ENCODE data around the gene SCARF2. TPM values are rescaled to one million over a fixed set of nuclear protein-coding genes. Genes with fewer than 3 reads are reported as not detected.
"Not testable (repeated sequence)": the region's sequence is repeated elsewhere in the genome, so short reads cannot be mapped to it uniquely, and the experiment has no call there.

The SCARF2 gene
- total RNA-seq, 5 donors from 2014 or later (not counting 1 experiment from before 2014, with no cell fraction given) = 1.6 to 3.1 (median 2.9) TPM

GRCh38 chr22:20409385-20409784, 28.2 kb downstream of the SCARF2 start:
- CTCF ChIA-PET = interaction anchor here in 1 of 2 donors (1.3 kb wide), 1 partner anchor 10 kb away, joined by 9 read pairs; no protein-coding TSS in a partner anchor
- peaks cover 14% of the 10 kb centered on the region for H3K36me3 Mint-ChIP-seq
- WGBS (ENCODE audit: insufficient coverage) = no CpG with 5 or more reads among the region's 3 CpGs
- H3K4me3 Mint-ChIP-seq; H3K27me3 Mint-ChIP-seq; H3K27ac ChIP-seq (ENCODE audit: low read length); H3K4me3 ChIP-seq (ENCODE audit: control insufficient read depth in 1 of 2, extremely low read depth in 1 of 2, low read length in 1 of 2); POLR2A ChIA-PET; H3K4me1 Mint-ChIP-seq; DNase-seq; H3K9me3 ChIP-seq; ATAC-seq (replicated peaks in 1 of 4); H3K4me1 ChIP-seq (ENCODE audit: control insufficient read depth in 1 of 2, extremely low read depth in 1 of 2, insufficient read depth in 2 of 2, low read length in 2 of 2); H3K27me3 ChIP-seq (replicated peaks in 1 of 2; ENCODE audit: control insufficient read depth in 2 of 2, extremely low read depth in 1 of 2, insufficient read depth in 2 of 2, low read length in 1 of 2); H3K9me3 Mint-ChIP-seq; H3K27ac Mint-ChIP-seq: not testable (repeated sequence)
- peaks cover 7 to 25% of the 10 kb centered on the region in 2 donors for H3K36me3 ChIP-seq (ENCODE audit: control insufficient read depth in 2 of 2, extremely low read depth in 1 of 2, insufficient read depth in 1 of 2, low read length in 1 of 2)

- no peak for ATAC-seq (replicated peaks in 1 of 4)
- peaks cover 7 to 25% of the 10 kb centered on the region in 2 donors for H3K36me3 ChIP-seq (ENCODE audit: control insufficient read depth in 2 of 2, extremely low read depth in 1 of 2, insufficient read depth in 1 of 2, low read length in 1 of 2)
- no peaks in the 10 kb centered on the region for H3K9me3 ChIP-seq
- no peak overlapping the region for H3K4me3 Mint-ChIP-seq
- ChIA-PET CTCF (interaction anchor here in 1 of 2 donors (0.6 to 1.3 kb wide), 2 partner anchors 10 to 287 kb away, joined by 3 to 9 read pairs; no protein-coding TSS in a partner anchor), POLR2A (no interaction called here)
- peaks cover 15% of the 10 kb centered on the region for H3K36me3 Mint-ChIP-seq
- no peak overlapping the region for H3K27ac ChIP-seq (ENCODE audit: low read length)
- H3K4me1 Mint-ChIP-seq = peaks cover under 1 to 2% (median 2%) of the 10 kb centered on the region in 3 donors
- no peak overlapping the region for H3K4me3 ChIP-seq (ENCODE audit: control insufficient read depth in 1 of 2, extremely low read depth in 1 of 2, low read length in 1 of 2)
- H3K27ac Mint-ChIP-seq = no peak overlapping the region
- H3K27me3 Mint-ChIP-seq = no peaks in the 10 kb centered on the region
- H3K9me3 Mint-ChIP-seq = no peaks in the 10 kb centered on the region
- H3K27me3 ChIP-seq (replicated peaks in 1 of 2; ENCODE audit: control insufficient read depth in 2 of 2, extremely low read depth in 1 of 2, insufficient read depth in 2 of 2, low read length in 1 of 2) = no peaks in the 10 kb centered on the region
- H3K4me1 ChIP-seq (ENCODE audit: control insufficient read depth in 1 of 2, extremely low read depth in 1 of 2, insufficient read depth in 2 of 2, low read length in 2 of 2) = peaks cover 0 to 8% of the 10 kb centered on the region in 2 experiments
- no CpG with 5 or more reads among the region's 4 CpGs for WGBS (ENCODE audit: insufficient coverage)
- DNase-seq = no peak
Measured at GRCh38 chr22:20408891-20409290, 28.7 kb downstream of the SCARF2 start.

- H3K4me3 ChIP-seq (ENCODE audit: control insufficient read depth in 1 of 2, extremely low read depth in 1 of 2, low read length in 1 of 2) = no peak overlapping the region
- Mint-ChIP-seq H3K27me3 (no peaks in the 10 kb centered on the region), H3K9me3 (no peaks in the 10 kb centered on the region), H3K36me3 (peaks cover 25% of the 10 kb centered on the region), H3K4me3 (no peak overlapping the region), H3K4me1 (peaks cover 8 to 13% (median 13%) of the 10 kb centered on the region in 3 donors), H3K27ac (no peak overlapping the region)
- peaks cover 7 to 25% of the 10 kb centered on the region in 2 donors for H3K36me3 ChIP-seq (ENCODE audit: control insufficient read depth in 2 of 2, extremely low read depth in 1 of 2, insufficient read depth in 1 of 2, low read length in 1 of 2)
- H3K9me3 ChIP-seq = no peaks in the 10 kb centered on the region
- H3K27me3 ChIP-seq (replicated peaks in 1 of 2; ENCODE audit: control insufficient read depth in 2 of 2, extremely low read depth in 1 of 2, insufficient read depth in 2 of 2, low read length in 1 of 2) = no peaks in the 10 kb centered on the region
- CTCF ChIA-PET = interaction anchor here in 1 of 2 donors (0.6 kb wide), 1 partner anchor 403 kb away, joined by 3 read pairs; no protein-coding TSS in a partner anchor
- peaks cover 0 to 19% of the 10 kb centered on the region in 2 experiments for H3K4me1 ChIP-seq (ENCODE audit: control insufficient read depth in 1 of 2, extremely low read depth in 1 of 2, insufficient read depth in 2 of 2, low read length in 2 of 2)
- ATAC-seq (replicated peaks in 1 of 4) = no peak
- no peak for DNase-seq
- no peak overlapping the region for H3K27ac ChIP-seq (ENCODE audit: low read length)
- no CpG with 5 or more reads among the region's 3 CpGs for WGBS (ENCODE audit: insufficient coverage)
- POLR2A ChIA-PET = no interaction called here
Measured at GRCh38 chr22:20407829-20408228, 29.8 kb downstream of the SCARF2 start.

GRCh38 chr22:20406686-20407408, 30.8 kb downstream of the SCARF2 start:
- H3K27ac Mint-ChIP-seq = no peak overlapping the region
- Histone ChIP-seq H3K9me3 (no peaks in the 10 kb centered on the region), H3K27ac (ENCODE audit: low read length) (no peak overlapping the region), H3K4me1 (ENCODE audit: control insufficient read depth in 1 of 2, extremely low read depth in 1 of 2, insufficient read depth in 2 of 2, low read length in 2 of 2) (peaks cover 0 to 18% of the 10 kb centered on the region in 2 experiments), H3K36me3 (ENCODE audit: control insufficient read depth in 2 of 2, extremely low read depth in 1 of 2, insufficient read depth in 1 of 2, low read length in 1 of 2) (peaks cover 7 to 25% of the 10 kb centered on the region in 2 donors), H3K4me3 (ENCODE audit: control insufficient read depth in 1 of 2, extremely low read depth in 1 of 2, low read length in 1 of 2) (no peak overlapping the region), H3K27me3 (replicated peaks in 1 of 2; ENCODE audit: control insufficient read depth in 2 of 2, extremely low read depth in 1 of 2, insufficient read depth in 2 of 2, low read length in 1 of 2) (no peaks in the 10 kb centered on the region)
- no peak overlapping the region for H3K4me3 Mint-ChIP-seq
- H3K4me1 Mint-ChIP-seq = peaks cover 9 to 13% (median 13%) of the 10 kb centered on the region in 3 donors
- no peaks in the 10 kb centered on the region for H3K9me3 Mint-ChIP-seq
- 92% methylated on average over 9 of the region's 13 CpGs for WGBS (ENCODE audit: insufficient coverage)
- peaks cover 25% of the 10 kb centered on the region for H3K36me3 Mint-ChIP-seq
- POLR2A ChIA-PET = no interaction called here
- CTCF ChIA-PET = interaction anchor here in 1 of 2 donors (0.6 kb wide), 1 partner anchor 179 kb away, joined by 4 read pairs; no protein-coding TSS in a partner anchor
- ATAC-seq (replicated peaks in 1 of 4) (no peak), DNase-seq (no peak)
- no peaks in the 10 kb centered on the region for H3K27me3 Mint-ChIP-seq

- DNase-seq (no peak), ATAC-seq (replicated peaks in 1 of 4) (no peak)
- H3K4me1 ChIP-seq (ENCODE audit: control insufficient read depth in 1 of 2, extremely low read depth in 1 of 2, insufficient read depth in 2 of 2, low read length in 2 of 2) = peaks cover 0 to 18% of the 10 kb centered on the region in 2 experiments
- H3K36me3 Mint-ChIP-seq = peaks cover 25% of the 10 kb centered on the region
- no peaks in the 10 kb centered on the region for H3K9me3 Mint-ChIP-seq
- H3K9me3 ChIP-seq = no peaks in the 10 kb centered on the region
- no peaks in the 10 kb centered on the region for H3K27me3 ChIP-seq (replicated peaks in 1 of 2; ENCODE audit: control insufficient read depth in 2 of 2, extremely low read depth in 1 of 2, insufficient read depth in 2 of 2, low read length in 1 of 2)
- ChIA-PET POLR2A (no interaction called here), CTCF (interaction anchor here in 1 of 2 donors (0.6 kb wide), 1 partner anchor 178 kb away, joined by 4 read pairs; no protein-coding TSS in a partner anchor)
- WGBS (ENCODE audit: insufficient coverage) = 97% methylated on average over 54 of the region's 62 CpGs
- H3K27ac ChIP-seq (ENCODE audit: low read length) = no peak overlapping the region
- H3K27me3 Mint-ChIP-seq = no peaks in the 10 kb centered on the region
- H3K4me3 Mint-ChIP-seq = no peak overlapping the region
- peaks cover 7 to 27% of the 10 kb centered on the region in 2 donors for H3K36me3 ChIP-seq (ENCODE audit: control insufficient read depth in 2 of 2, extremely low read depth in 1 of 2, insufficient read depth in 1 of 2, low read length in 1 of 2)
- H3K4me3 ChIP-seq (ENCODE audit: control insufficient read depth in 1 of 2, extremely low read depth in 1 of 2, low read length in 1 of 2) = no peak overlapping the region
- H3K27ac Mint-ChIP-seq = no peak overlapping the region
- H3K4me1 Mint-ChIP-seq = peaks cover 9 to 13% (median 13%) of the 10 kb centered on the region in 3 donors
Measured at GRCh38 chr22:20405931-20406685, 31.5 kb downstream of the SCARF2 start.

- peaks cover 10 to 29% of the 10 kb centered on the region in 2 donors for H3K36me3 ChIP-seq (ENCODE audit: control insufficient read depth in 2 of 2, extremely low read depth in 1 of 2, insufficient read depth in 1 of 2, low read length in 1 of 2)
- 97% methylated on average over 41 of the region's 45 CpGs for WGBS (ENCODE audit: insufficient coverage)
Measured at GRCh38 chr22:20405291-20405930, 32.2 kb downstream of the SCARF2 start.

More at GRCh38 chr22:20405291-20405930, 32.2 kb downstream of the SCARF2 start:
- Histone ChIP-seq H3K4me3 (ENCODE audit: control insufficient read depth in 1 of 2, extremely low read depth in 1 of 2, low read length in 1 of 2) (no peak overlapping the region), H3K27me3 (replicated peaks in 1 of 2; ENCODE audit: control insufficient read depth in 2 of 2, extremely low read depth in 1 of 2, insufficient read depth in 2 of 2, low read length in 1 of 2) (no peaks in the 10 kb centered on the region), H3K9me3 (no peaks in the 10 kb centered on the region), H3K4me1 (ENCODE audit: control insufficient read depth in 1 of 2, extremely low read depth in 1 of 2, insufficient read depth in 2 of 2, low read length in 2 of 2) (peaks cover 0 to 18% of the 10 kb centered on the region in 2 experiments), H3K27ac (ENCODE audit: low read length) (no peak overlapping the region)
- no peak for ATAC-seq (replicated peaks in 1 of 4)
- Mint-ChIP-seq H3K9me3 (no peaks in the 10 kb centered on the region), H3K4me1 (peaks cover 9 to 13% (median 13%) of the 10 kb centered on the region in 3 donors), H3K27ac (no peak overlapping the region), H3K27me3 (no peaks in the 10 kb centered on the region), H3K4me3 (no peak overlapping the region), H3K36me3 (peaks cover 25% of the 10 kb centered on the region)
- CTCF ChIA-PET = no interaction called here
- POLR2A ChIA-PET = no interaction called here
- DNase-seq = no peak
